NCI-H2227 (cell line): ENCODE results near the gene SH3PXD2A.
A peak's percentile ranks its signal among the peaks of the same experiment; 100 is the strongest.

ENCODE experiments used
- DNase-seq: peaks from one replicate; lab custom pipeline; 2025; ENCODE audit not compliant: unreplicated experiment; lab: John Stamatoyannopoulos, UW

The SH3PXD2A gene

GRCh38 chr10:103835096-103836050 lies 20.0 kb downstream of the SH3PXD2A start:
- DNase-seq, result no peak

- no peak for DNase-seq
These were observed 20.8 kb downstream of the SH3PXD2A start for GRCh38 chr10:103834436-103835095.

GRCh38 chr10:103833731-103834365 lies 21.5 kb downstream of the SH3PXD2A start:
- no peak for DNase-seq

- no peak for DNase-seq
These were observed 22.6 kb downstream of the SH3PXD2A start for GRCh38 chr10:103832806-103833205.

GRCh38 chr10:103829838-103830465 lies 25.4 kb downstream of the SH3PXD2A start:
- no peak for DNase-seq

- no peak for DNase-seq
These were observed 26.1 kb downstream of the SH3PXD2A start for GRCh38 chr10:103829278-103829677.

GRCh38 chr10:103828587-103829197 lies 26.7 kb downstream of the SH3PXD2A start:
- DNase-seq, result no peak

- no peak for DNase-seq
These were observed 27.3 kb downstream of the SH3PXD2A start for GRCh38 chr10:103828107-103828506.

- no peak for DNase-seq
These were observed 28.5 kb downstream of the SH3PXD2A start for GRCh38 chr10:103826885-103827284.

- DNase-seq, result no peak
These were observed 31.1 kb downstream of the SH3PXD2A start for GRCh38 chr10:103824281-103824680.

GRCh38 chr10:103823706-103824272 lies 31.6 kb downstream of the SH3PXD2A start:
- DNase-seq, result no peak

- no peak for DNase-seq
These were observed 32.6 kb downstream of the SH3PXD2A start for GRCh38 chr10:103822800-103823199.

- DNase-seq, result no peak
These were observed 33.2 kb downstream of the SH3PXD2A start for GRCh38 chr10:103822107-103822716.

GRCh38 chr10:103820101-103821062 lies 35.0 kb downstream of the SH3PXD2A start:
- DNase-seq, result peak; percentile 59

- DNase-seq, result no peak
These were observed 35.9 kb downstream of the SH3PXD2A start for GRCh38 chr10:103819493-103819892.

- no peak for DNase-seq
These were observed 36.5 kb downstream of the SH3PXD2A start for GRCh38 chr10:103818765-103819374.

- DNase-seq, result peak; percentile 18
These were observed 37.3 kb downstream of the SH3PXD2A start for GRCh38 chr10:103818105-103818504.

- DNase-seq, result no peak
These were observed 38.9 kb downstream of the SH3PXD2A start for GRCh38 chr10:103816431-103816830.
